A549 treated with Hydrocortisone at 1 μM for 4 hours (cell line): ENCODE measurements around the gene DAZAP1. TPM values are rescaled to one million over a fixed set of nuclear protein-coding genes. Genes with fewer than 3 reads are reported as not detected.

ENCODE experiments used
- total RNA-seq: library from RNA; stranded (reverse); fragments of 200-300 nt; extraction: Qiagen RNA extraction; gene quantifications from 5 replicates; pipeline ENCODE4 v1.2.3, GENCODE V29; 2022

Gene DAZAP1
- 81.0 to 103 TPM (median 96.2 TPM) in 5 replicates for total RNA-seq

GRCh38 chr19:1407528-1408299, at the start of gene DAZAP1:
DAZAP1 (plus strand) TSS chr19:1407586; CDS start chr19:1407774, 188 bp downstream.

DNA sequence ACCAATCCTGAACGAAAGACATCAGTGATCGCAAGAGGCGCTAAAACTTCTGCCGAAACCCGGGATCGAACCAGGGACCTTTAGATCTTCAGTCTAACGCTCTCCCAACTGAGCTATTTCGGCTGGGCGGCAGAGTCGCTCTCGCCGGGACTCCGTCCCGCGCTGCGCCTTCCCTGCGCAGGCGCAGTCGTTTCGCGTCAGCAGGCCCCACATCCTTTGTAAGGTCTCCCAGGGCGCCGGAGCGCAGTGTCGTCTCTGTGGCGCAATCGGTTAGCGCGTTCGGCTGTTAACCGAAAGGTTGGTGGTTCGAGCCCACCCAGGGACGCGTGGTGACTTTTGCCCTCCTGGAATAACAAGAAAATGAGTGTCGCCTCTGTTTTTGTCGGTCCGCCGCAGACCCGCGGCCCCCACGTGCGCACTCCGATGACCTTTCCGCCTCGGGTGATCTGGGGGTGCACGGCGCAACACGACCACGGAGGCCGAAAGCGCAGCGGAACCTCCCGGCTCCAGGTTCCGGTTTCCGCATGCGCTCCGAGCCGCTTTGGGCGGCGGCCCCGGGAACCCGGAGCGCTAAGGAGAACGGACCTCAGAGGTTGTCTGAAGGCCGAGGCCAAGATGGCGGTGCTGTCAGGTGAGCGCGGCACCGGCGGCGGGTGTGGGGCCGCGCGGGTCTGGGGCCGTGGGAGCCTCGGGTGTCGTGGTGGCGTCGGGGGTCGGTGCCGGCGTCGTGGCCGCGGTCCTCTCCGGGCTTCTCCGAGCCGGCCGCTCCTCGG, 23.9 kb upstream of the DAZAP1 start, which contains the start of gene NDUFS7:
TSS of gene NDUFS7 (plus strand) at position 596 of the 773 bp plus-strand sequence. CDS start at position 616, 20 bp downstream.

DNA sequence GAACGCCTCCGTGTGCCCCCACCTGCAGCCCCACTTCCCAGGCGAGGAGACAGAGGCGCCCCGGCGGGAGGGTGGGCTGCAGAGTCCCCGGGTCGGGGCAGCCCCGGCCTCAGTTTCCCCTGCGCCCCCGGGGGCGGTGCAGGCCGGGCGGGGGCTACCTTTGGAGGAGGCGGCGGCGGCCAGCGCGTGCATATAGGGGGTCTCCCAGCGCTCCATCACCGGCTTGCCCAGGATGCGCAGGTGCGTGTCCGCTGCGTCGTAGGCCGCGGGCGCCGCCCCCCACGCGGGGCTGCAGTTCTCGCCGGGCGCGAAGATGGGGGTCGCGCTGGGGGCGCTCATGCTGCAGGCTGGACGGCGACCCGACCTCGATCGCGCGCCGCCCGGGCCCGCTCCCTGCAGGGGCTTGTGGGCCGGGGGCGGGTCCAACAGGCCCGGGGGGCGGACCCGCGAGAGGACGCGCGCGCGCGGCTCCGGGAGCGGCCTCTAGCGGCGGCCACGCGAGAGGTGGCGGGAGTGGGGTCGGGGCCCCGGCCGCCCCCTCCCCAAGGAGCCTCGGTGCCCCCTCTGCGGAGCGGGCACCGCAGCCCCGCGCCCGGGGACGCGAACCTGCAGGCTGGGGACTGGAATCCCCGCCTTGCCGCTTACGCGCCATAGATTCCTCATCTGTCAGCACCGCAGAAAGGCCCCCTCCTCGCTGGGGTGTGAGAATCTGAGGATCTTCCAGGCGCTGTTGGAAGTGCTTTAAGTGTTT, 6.1 kb upstream of the DAZAP1 start, which contains the start of gene GAMT:
TSS of gene GAMT (minus strand) at position 405 of the 751 bp plus-strand sequence. CDS start at position 339, 66 bp downstream.

GRCh38 chr19:1438035-1438932, 30.9 kb downstream of the DAZAP1 start, which contains the start of gene RPS15:
RPS15 (plus strand) TSS chr19:1438396; CDS start chr19:1438426, 30 bp downstream.

DNA sequence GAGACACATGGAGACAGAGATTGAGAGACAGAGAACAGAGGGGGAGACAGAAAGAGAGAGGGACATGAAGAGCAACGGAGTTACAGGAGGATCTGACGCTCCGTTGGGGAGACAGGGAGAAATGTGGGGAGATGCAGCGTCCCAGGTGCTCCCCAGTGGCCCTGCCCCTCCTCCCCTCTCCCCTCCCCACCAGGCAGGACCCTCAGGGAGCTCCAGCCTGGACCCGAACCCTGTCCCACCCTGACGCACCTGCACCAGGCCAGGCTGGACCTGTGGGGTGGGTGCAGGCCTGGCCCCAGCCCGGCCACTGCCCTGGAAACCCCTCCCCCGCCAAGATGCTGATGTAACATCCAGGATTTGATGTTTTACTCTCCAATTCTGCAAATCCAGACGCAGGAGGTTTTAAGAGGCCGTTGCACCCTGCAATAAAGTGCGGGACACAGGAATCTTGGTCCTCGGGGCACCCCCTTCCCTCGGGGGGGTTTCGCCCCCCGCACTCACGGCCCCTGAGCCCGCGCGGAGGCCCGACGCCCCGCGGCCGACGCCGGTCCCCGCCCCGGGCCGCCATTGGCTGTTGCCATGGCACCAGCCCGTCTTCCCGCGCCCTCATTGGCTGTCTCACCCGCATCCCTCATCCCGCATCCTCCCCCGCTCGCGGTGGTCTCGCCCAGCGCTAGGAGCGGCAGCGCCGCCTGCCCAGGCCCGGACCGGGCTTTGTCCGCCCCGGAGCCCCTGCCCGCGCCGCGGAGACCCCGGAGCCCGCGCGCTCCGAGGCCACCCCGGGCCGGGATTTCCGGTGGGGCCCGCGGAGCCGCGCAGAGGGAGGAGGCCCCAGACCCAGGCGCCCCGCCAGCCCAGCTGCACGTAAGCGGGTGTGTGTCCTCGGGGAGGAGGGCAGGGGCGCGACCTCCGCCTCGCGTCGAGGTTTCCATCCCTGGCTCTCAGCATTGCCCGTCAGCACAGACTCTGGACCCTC, 42.4 kb downstream of the DAZAP1 start, which contains the start of gene APC2:
TSS of gene APC2 (plus strand) at position 655 of the 976 bp plus-strand sequence. CDS start 2,881 bp downstream, outside the sequence.

GRCh38 chr19:1478934-1479707, 71.7 kb downstream of the DAZAP1 start, which contains the start of gene C19orf25:
C19orf25 (minus strand) TSS chr19:1479215; CDS start chr19:1478903, 312 bp downstream.

Other genes with a start within 250 kb of the DAZAP1 start
- gene SBNO2, start 233.3 kb upstream of the DAZAP1 start, total RNA-seq: 28.6 to 34.8 TPM (median 32.0 TPM) in 5 replicates
- gene STK11, start 201.8 kb upstream of the DAZAP1 start, total RNA-seq: 34.1 to 37.9 TPM (median 35.8 TPM) in 5 replicates
- 2.9 to 4.1 TPM (median 4.0 TPM) in 5 replicates for gene CBARP, start 169.6 kb upstream of the DAZAP1 start, total RNA-seq
- 73.6 to 182 TPM (median 168 TPM) in 5 replicates for gene ATP5F1D, start 165.8 kb upstream of the DAZAP1 start, total RNA-seq
- gene MIDN, start 159.0 kb upstream of the DAZAP1 start, total RNA-seq: 48.0 to 55.8 TPM (median 51.1 TPM) in 5 replicates
- 90.9 to 225 TPM (median 100 TPM) in 5 replicates for gene CIRBP, start 138.3 kb upstream of the DAZAP1 start, total RNA-seq
- gene FAM174C, start 132.1 kb upstream of the DAZAP1 start, total RNA-seq: 44.2 to 95.1 TPM (median 77.5 TPM) in 5 replicates
- 1.0 to 2.3 TPM (median 2.0 TPM) in 5 replicates for gene EFNA2, start 121.7 kb upstream of the DAZAP1 start, total RNA-seq
- gene NDUFS7, start 23.7 kb upstream of the DAZAP1 start, total RNA-seq: 67.0 to 76.3 TPM (median 74.3 TPM) in 5 replicates
- 26.9 to 45.6 TPM (median 41.2 TPM) in 5 replicates for gene GAMT, start 6.0 kb upstream of the DAZAP1 start, total RNA-seq
- gene RPS15, start 30.8 kb downstream of the DAZAP1 start, total RNA-seq: 1,250 to 2,075 TPM (median 1,916 TPM) in 5 replicates
- 0.78 to 2.5 TPM (median 1.7 TPM) in 5 replicates for gene APC2, start 42.5 kb downstream of the DAZAP1 start, total RNA-seq
- gene C19orf25, start 71.6 kb downstream of the DAZAP1 start, total RNA-seq: 10.4 to 18.8 TPM (median 16.6 TPM) in 5 replicates
- gene PCSK4, start 82.8 kb downstream of the DAZAP1 start, total RNA-seq: 0.64 to 1.0 TPM (median 0.85 TPM) in 5 replicates
- gene REEP6, start 83.6 kb downstream of the DAZAP1 start, total RNA-seq: 3.9 to 6.6 TPM (median 4.9 TPM) in 5 replicates
- gene ADAMTSL5, start 105.4 kb downstream of the DAZAP1 start, total RNA-seq: 3.4 to 4.2 TPM (median 3.5 TPM) in 5 replicates
- not detected in 5 replicates for gene PLK5, start 116.5 kb downstream of the DAZAP1 start, total RNA-seq
- gene MEX3D, start 160.7 kb downstream of the DAZAP1 start, total RNA-seq: 6.5 to 11.6 TPM (median 10.8 TPM) in 5 replicates
- gene MBD3, start 185.3 kb downstream of the DAZAP1 start, total RNA-seq: 37.1 to 49.0 TPM (median 46.7 TPM) in 5 replicates
- gene UQCR11, start 197.9 kb downstream of the DAZAP1 start, total RNA-seq: 68.4 to 207 TPM (median 177 TPM) in 5 replicates
- 56.3 to 67.3 TPM (median 66.2 TPM) in 5 replicates for gene TCF3, start 245.0 kb downstream of the DAZAP1 start, total RNA-seq